ENCODE results near the gene CDH15. TPM values are rescaled to one million over a fixed set of nuclear protein-coding genes. Genes with fewer than 3 reads are reported as not detected.
A peak's percentile ranks its signal among the peaks of the same experiment; 100 is the strongest.

Gene CDH15
- total RNA-seq, 4 donors from 2014 or later, result 48.5 to 60.8 (median 51.0) TPM

GRCh38 chr16:89166696-89167424 is 4.7 kb upstream of the CDH15 start:
- intact Hi-C loops (cut with DNase I; ENCODE audit: low total_unique reads), result loop anchor here (1.0 to 10.0 kb wide), 3 partner anchors 225 to 702 kb away; no protein-coding TSS in a partner anchor
- DNase-seq (no peak), ATAC-seq (no peak)
- Histone ChIP-seq H3K27me3 (peaks cover 6 to 21% (median 15%) of the 10 kb centered on the region in 3 donors), H3K27ac (no peak overlapping the region), H3K36me3 (no peaks in the 10 kb centered on the region), H3K4me3 (peak overlapping the region in 1 of 4 donors; percentile 38), H3K4me1 (peaks cover 7 to 10% of the 10 kb centered on the region in 2 donors), H3K9me3 (no peaks in the 10 kb centered on the region)
- in situ Hi-C loops (cut with MboI; ENCODE audit: low sequenced_read_pairs in 4 of 4), result no loop called here
- no peak for TF ChIP-seq POLR2A (IDR thresholded peaks at IDR 0.05)

GRCh38 chr16:89167425-89167941 is 4.1 kb upstream of the CDH15 start:
- Histone ChIP-seq H3K4me3 (peak overlapping the region in 1 of 4 donors; percentile 38), H3K27me3 (peaks cover 6 to 21% (median 15%) of the 10 kb centered on the region in 3 donors), H3K27ac (no peak overlapping the region), H3K36me3 (no peaks in the 10 kb centered on the region), H3K9me3 (no peaks in the 10 kb centered on the region), H3K4me1 (peaks cover 8 to 15% of the 10 kb centered on the region in 2 donors)
- intact Hi-C loops (cut with DNase I; ENCODE audit: low total_unique reads), result loop anchor here (1.0 to 10.0 kb wide), 3 partner anchors 225 to 703 kb away; no protein-coding TSS in a partner anchor
- in situ Hi-C loops (cut with MboI; ENCODE audit: low sequenced_read_pairs in 4 of 4), result no loop called here
- peak; percentile 52 to 74 for DNase-seq
- TF ChIP-seq POLR2A (IDR thresholded peaks at IDR 0.05) (no peak), CTCF (IDR thresholded peaks at IDR 0.05 in 4 of 5, conservative IDR thresholded peaks at IDR 0.05 in 1 of 5) (peak; percentile 80 to 93 (median 83))
- ATAC-seq, result peak in 1 of 2 donors; percentile 20

- no peak overlapping the region for H3K27ac ChIP-seq
- no peaks in the 10 kb centered on the region for H3K9me3 ChIP-seq
- DNase-seq (no peak), ATAC-seq (no peak)
- TF ChIP-seq POLR2A (IDR thresholded peaks at IDR 0.05) (no peak), CTCF (IDR thresholded peaks at IDR 0.05 in 4 of 5, conservative IDR thresholded peaks at IDR 0.05 in 1 of 5) (no peak)
- H3K4me1 ChIP-seq, result peaks cover 19 to 26% of the 10 kb centered on the region in 2 donors
- peaks cover 6 to 17% (median 15%) of the 10 kb centered on the region in 3 donors for H3K27me3 ChIP-seq
- H3K4me3 ChIP-seq, result no peak overlapping the region
- no peaks in the 10 kb centered on the region for H3K36me3 ChIP-seq
- intact Hi-C loops (cut with DNase I; ENCODE audit: low total_unique reads) (loop anchor here (10.0 kb wide), 1 partner anchor 704 kb away; no protein-coding TSS in a partner anchor), in situ Hi-C loops (cut with MboI; ENCODE audit: low sequenced_read_pairs in 4 of 4) (no loop called here)
Measured at GRCh38 chr16:89168381-89169189, 3.0 kb upstream of the CDH15 start.

GRCh38 chr16:89169778-89170177 is 1.8 kb upstream of the CDH15 start:
- TF ChIP-seq CTCF (IDR thresholded peaks at IDR 0.05 in 4 of 5, conservative IDR thresholded peaks at IDR 0.05 in 1 of 5) (no peak), POLR2A (IDR thresholded peaks at IDR 0.05) (no peak)
- in situ Hi-C loops (cut with MboI; ENCODE audit: low sequenced_read_pairs in 4 of 4) (no loop called here), intact Hi-C loops (cut with DNase I; ENCODE audit: low total_unique reads) (loop anchor here (2.0 to 10.0 kb wide), 4 partner anchors 31 to 705 kb away; partner anchors contain the start of genes APRT, SLC22A31 and SNAI3)
- Histone ChIP-seq H3K9me3 (no peaks in the 10 kb centered on the region), H3K36me3 (no peaks in the 10 kb centered on the region), H3K27ac (no peak overlapping the region), H3K27me3 (peaks cover 4 to 13% (median 11%) of the 10 kb centered on the region in 3 donors), H3K4me1 (peaks cover 30 to 38% of the 10 kb centered on the region in 2 donors), H3K4me3 (no peak overlapping the region)
- no peak for DNase-seq
- no peak for ATAC-seq

All from gastrocnemius medialis (tissue), 4 donors.